SU-DHL-6 (cell line): ENCODE data around the gene NLGN1.

Experiments used
- CTCF ChIP-seq: fragments of 200-600 bp; sonication (generic); IDR thresholded peaks from one replicate; pipeline ENCODE4 v1.5.1; 2017; ENCODE audit warnings: antibody characterized with exemption, mild to moderate bottlenecking, low read length, moderate library complexity; ENCODE audit not compliant: insufficient read depth, poor library complexity, severe bottlenecking
- EZH2phosphoT487 ChIP-seq: fragments of 200-600 bp; sonication (generic), shearing (Covaris generic); conservative IDR thresholded peaks from 2 replicates; pipeline ENCODE4 v1.6.1; 2018; ENCODE audit warnings: mild to moderate bottlenecking, antibody characterized with exemption, low read length, moderate library complexity, mixed read lengths

- TF ChIP-seq CTCF (no peak), EZH2phosphoT487 (no peak)
Observed at GRCh38 chr3:173624086-173624485, 226.5 kb downstream of the NLGN1 start.
